ENCODE results near the gene ARHGAP24. TPM values are rescaled to one million over a fixed set of nuclear protein-coding genes. Genes with fewer than 3 reads are reported as not detected.

The ARHGAP24 gene
- total and polyA plus RNA-seq, 8 donors, result 10.5 to 34.7 (median 17.1) TPM

DNA sequence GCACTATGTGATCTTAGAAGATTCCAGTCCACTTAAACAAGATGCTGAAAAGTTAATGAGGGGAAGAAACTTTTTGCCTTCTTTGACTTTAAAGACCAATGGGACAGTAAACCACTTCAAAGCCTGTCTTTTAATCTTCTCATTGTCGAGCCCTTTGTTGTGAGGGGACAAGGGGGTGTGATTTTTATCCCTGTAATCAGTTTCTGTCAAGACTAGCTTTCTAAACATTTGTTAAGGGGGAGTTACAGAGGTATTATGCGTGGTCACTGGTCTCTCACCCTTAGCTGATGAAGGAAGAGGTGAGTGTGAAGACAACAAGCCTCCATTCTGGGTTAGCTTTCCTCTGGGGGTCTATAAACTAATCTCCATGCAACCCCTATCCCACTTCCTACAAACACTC is 409.3 kb downstream of the ARHGAP24 start:
- no peaks in the 10 kb centered on the region for H3K27me3 ChIP-seq
- no peaks in the 10 kb centered on the region for H3K9me3 ChIP-seq
- no peak for ATAC-seq
- H3K4me3 ChIP-seq, result no peak overlapping the region
- FAIRE-seq, result no peak
- DNase-seq, result no peak
- no peak overlapping the region for H3K27ac ChIP-seq
- no peaks in the 10 kb centered on the region for H3K4me1 ChIP-seq
- TF ChIP-seq, protein P1, sequence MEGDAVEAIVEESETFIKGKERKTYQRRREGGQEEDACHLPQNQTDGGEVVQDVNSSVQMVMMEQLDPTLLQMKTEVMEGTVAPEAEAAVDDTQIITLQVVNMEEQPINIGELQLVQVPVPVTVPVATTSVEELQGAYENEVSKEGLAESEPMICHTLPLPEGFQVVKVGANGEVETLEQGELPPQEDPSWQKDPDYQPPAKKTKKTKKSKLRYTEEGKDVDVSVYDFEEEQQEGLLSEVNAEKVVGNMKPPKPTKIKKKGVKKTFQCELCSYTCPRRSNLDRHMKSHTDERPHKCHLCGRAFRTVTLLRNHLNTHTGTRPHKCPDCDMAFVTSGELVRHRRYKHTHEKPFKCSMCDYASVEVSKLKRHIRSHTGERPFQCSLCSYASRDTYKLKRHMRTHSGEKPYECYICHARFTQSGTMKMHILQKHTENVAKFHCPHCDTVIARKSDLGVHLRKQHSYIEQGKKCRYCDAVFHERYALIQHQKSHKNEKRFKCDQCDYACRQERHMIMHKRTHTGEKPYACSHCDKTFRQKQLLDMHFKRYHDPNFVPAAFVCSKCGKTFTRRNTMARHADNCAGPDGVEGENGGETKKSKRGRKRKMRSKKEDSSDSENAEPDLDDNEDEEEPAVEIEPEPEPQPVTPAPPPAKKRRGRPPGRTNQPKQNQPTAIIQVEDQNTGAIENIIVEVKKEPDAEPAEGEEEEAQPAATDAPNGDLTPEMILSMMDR (IDR thresholded peaks at IDR 0.05), result no peak
- WGBS, 2 donors, result 73 to 74% methylated on average over 2 of the region's 2 CpGs
- intact Hi-C loops (cut with DNase I), result no loop called here
- no peaks in the 10 kb centered on the region for H3K36me3 ChIP-seq

DNA sequence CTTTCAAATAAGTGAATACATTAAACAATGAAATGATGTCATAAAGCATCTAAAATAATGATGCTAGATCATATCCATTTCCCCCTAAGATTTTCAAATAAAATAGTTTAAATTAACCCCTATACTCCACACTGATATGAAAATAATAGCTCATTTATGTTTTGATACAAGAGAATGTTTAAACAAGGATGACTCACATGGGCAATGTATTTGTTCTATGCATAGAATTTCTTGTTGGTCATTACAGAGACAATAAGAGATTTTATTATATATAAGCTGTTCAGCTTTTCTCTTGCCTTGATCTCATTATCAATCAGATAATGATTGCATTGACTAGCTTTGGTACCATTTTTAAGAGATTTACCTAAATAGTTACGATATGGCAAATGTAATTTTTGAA is 411.7 kb downstream of the ARHGAP24 start:
- H3K9me3 ChIP-seq, result no peaks in the 10 kb centered on the region
- H3K27ac ChIP-seq, result no peak overlapping the region
- intact Hi-C loops (cut with DNase I), result no loop called here
- H3K4me3 ChIP-seq, result no peak overlapping the region
- TF ChIP-seq, protein P1 (IDR thresholded peaks at IDR 0.05), result no peak
- ATAC-seq, result no peak
- no peaks in the 10 kb centered on the region for H3K27me3 ChIP-seq
- no peak for FAIRE-seq
- no peak for DNase-seq
- 97 to 99% methylated on average over 1 of the region's 1 CpG for WGBS, 2 donors
- no peaks in the 10 kb centered on the region for H3K4me1 ChIP-seq
- H3K36me3 ChIP-seq, result no peaks in the 10 kb centered on the region

DNA sequence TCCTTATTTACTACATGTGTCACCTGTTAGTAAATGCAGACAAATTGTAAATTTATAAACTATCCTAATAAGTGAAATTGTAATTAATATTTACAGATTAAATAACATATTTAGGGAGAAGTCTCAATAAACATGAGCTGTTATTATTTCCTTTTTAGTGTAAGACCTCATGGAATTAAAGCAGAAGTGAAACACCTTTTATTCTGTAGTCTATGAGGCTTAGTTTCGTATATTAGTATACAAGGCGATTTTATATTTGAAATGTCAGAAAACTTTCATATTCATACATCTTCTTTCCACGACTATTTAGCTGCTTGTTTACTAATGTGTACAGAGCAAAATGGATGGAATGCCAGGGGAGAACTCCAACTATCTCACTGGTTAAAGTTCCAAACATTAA is 414.4 kb downstream of the ARHGAP24 start:
- TF ChIP-seq, protein P1 (IDR thresholded peaks at IDR 0.05), result no peak

DNA sequence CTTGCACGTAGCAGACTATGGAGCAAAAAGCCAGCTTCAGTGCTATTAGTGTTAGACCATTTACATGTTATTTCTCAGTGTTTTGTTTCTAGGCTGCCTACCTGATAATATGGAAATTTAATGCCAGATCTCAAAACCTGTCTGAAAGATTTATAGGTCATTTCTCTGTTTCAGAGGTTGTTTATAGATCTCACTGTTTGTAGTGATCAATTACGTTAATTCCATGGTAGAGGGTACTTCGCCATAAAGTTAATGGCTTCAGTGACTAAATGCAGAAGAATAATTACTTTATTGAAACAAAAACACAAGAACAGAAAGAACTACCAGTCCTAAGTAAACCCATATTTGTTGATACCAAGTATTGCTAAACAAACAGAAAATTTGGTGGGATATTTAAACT is 420.8 kb downstream of the ARHGAP24 start:
- TF ChIP-seq, protein P1 (IDR thresholded peaks at IDR 0.05), result no peak
- H3K4me3 ChIP-seq, result no peak overlapping the region
- FAIRE-seq, result no peak
- no peaks in the 10 kb centered on the region for H3K27me3 ChIP-seq
- 85 to 88% methylated on average over 3 of the region's 3 CpGs for WGBS, 2 donors
- no peak for ATAC-seq
- peaks cover 6 to 12% (median 11%) of the 10 kb centered on the region in 3 donors for H3K4me1 ChIP-seq
- intact Hi-C loops (cut with DNase I), result no loop called here
- no peak overlapping the region for H3K27ac ChIP-seq
- DNase-seq, result no peak
- no peaks in the 10 kb centered on the region for H3K36me3 ChIP-seq
- H3K9me3 ChIP-seq, result no peaks in the 10 kb centered on the region

More for the DNA sequence above, 414.4 kb downstream of the ARHGAP24 start:
- ATAC-seq, result no peak
- intact Hi-C loops (cut with DNase I), result no loop called here
- Histone ChIP-seq H3K27ac (no peak overlapping the region), H3K4me3 (no peak overlapping the region), H3K27me3 (no peaks in the 10 kb centered on the region), H3K36me3 (no peaks in the 10 kb centered on the region), H3K9me3 (no peaks in the 10 kb centered on the region), H3K4me1 (no peaks in the 10 kb centered on the region)
- 83 to 89% methylated on average over 3 of the region's 3 CpGs for WGBS, 2 donors
- FAIRE-seq, result no peak
- DNase-seq, result no peak

DNA sequence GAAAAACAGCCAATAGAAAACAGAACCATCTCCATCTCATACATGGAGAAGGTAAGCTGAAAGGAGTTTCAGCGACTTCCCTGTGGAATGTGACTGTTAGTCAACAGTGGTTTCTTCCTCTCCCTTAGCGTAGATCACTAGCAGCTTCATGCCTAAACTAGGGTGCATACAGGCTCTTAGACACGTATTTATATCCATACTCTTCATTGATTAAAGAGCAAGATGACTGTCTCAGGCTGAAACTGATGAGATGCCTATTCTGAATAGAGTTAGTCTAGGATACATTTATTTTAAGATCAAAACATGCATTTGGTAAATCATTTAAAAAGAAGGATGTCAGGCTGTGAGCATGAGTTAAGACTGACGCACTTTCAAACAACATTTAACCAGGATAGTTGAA is 423.3 kb downstream of the ARHGAP24 start:
- ATAC-seq (no peak), FAIRE-seq (no peak), DNase-seq (no peak)
- Histone ChIP-seq H3K4me3 (no peak overlapping the region), H3K27me3 (no peaks in the 10 kb centered on the region), H3K4me1 (peaks cover 6 to 12% (median 11%) of the 10 kb centered on the region in 3 donors), H3K27ac (no peak overlapping the region), H3K9me3 (no peaks in the 10 kb centered on the region), H3K36me3 (no peaks in the 10 kb centered on the region)
- TF ChIP-seq, protein P1 (IDR thresholded peaks at IDR 0.05), result no peak
- 77 to 88% methylated on average over 4 of the region's 4 CpGs for WGBS, 2 donors
- intact Hi-C loops (cut with DNase I), result no loop called here
